NB4 (cell line): ENCODE results near the gene MIEN1.

ENCODE experiments used
- MAX ChIP-seq: IDR thresholded peaks from 2 replicates; pipeline ENCODE4 v1.6.1; 2011; ENCODE audit warnings: low read depth, low read length
- MYC ChIP-seq: IDR thresholded peaks from 2 replicates; pipeline ENCODE4 v1.6.1; 2011; ENCODE audit warnings: low read depth, low read length
- POLR2A ChIP-seq: IDR thresholded peaks from 2 replicates; pipeline ENCODE4 v1.6.1; 2011; ENCODE audit warnings: mild to moderate bottlenecking; ENCODE audit not compliant: insufficient read length; ENCODE audit errors: extremely low read depth
- TF ChIP-seq, protein P1 (sequence below): IDR thresholded peaks from one replicate; pipeline ENCODE4 v1.5.1; 2012; ENCODE audit warnings: low read depth, low read length

GRCh38 chr17:39756380-39757079 is 26.2 kb upstream of the MIEN1 start:
- TF ChIP-seq, protein P1, sequence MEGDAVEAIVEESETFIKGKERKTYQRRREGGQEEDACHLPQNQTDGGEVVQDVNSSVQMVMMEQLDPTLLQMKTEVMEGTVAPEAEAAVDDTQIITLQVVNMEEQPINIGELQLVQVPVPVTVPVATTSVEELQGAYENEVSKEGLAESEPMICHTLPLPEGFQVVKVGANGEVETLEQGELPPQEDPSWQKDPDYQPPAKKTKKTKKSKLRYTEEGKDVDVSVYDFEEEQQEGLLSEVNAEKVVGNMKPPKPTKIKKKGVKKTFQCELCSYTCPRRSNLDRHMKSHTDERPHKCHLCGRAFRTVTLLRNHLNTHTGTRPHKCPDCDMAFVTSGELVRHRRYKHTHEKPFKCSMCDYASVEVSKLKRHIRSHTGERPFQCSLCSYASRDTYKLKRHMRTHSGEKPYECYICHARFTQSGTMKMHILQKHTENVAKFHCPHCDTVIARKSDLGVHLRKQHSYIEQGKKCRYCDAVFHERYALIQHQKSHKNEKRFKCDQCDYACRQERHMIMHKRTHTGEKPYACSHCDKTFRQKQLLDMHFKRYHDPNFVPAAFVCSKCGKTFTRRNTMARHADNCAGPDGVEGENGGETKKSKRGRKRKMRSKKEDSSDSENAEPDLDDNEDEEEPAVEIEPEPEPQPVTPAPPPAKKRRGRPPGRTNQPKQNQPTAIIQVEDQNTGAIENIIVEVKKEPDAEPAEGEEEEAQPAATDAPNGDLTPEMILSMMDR, result no peak
- no peak for TF ChIP-seq POLR2A
- no peak for TF ChIP-seq MYC
- no peak for TF ChIP-seq MAX
